Lung (tissue), 12 donors: ENCODE results near the gene ARHGEF17. TPM values are rescaled to one million over a fixed set of nuclear protein-coding genes. Genes with fewer than 3 reads are reported as not detected.

ENCODE experiments used
- ATAC-seq: fragments of 200-7000 bp; cut with Tn5 transposase; one replicate; pipeline ENCODE4 v1.9.1; 2020; ENCODE audit warnings: moderate number of reproducible peaks; ENCODE audit not compliant: insufficient read depth, low FRiP score
- DNase-seq, 3 donors: peaks; one replicate each; pipeline ENCODE4 v3.0.0-alpha.2; 2013 to 2017
- H3K27ac ChIP-seq, 2 donors: one replicate each; pipeline ENCODE4 v1.5.1; 2013; ENCODE audit warnings: mild to moderate bottlenecking in 2 of 2, moderate library complexity in 2 of 2, control low read depth in 1 of 2, inconsistent platforms in 1 of 2, low read depth in 1 of 2, low read length in 1 of 2
- H3K27me3 ChIP-seq, 3 donors: one replicate each; pipeline ENCODE4 v1.5.1; 2013; ENCODE audit warnings: low read length in 2 of 3; ENCODE audit not compliant: control insufficient read depth in 3 of 3, insufficient read depth in 3 of 3
- H3K36me3 ChIP-seq, 4 donors: one replicate each; pipeline ENCODE4 v1.5.1; 2013; ENCODE audit warnings: low read length in 4 of 4, mild to moderate bottlenecking in 1 of 4, moderate library complexity in 1 of 4; ENCODE audit not compliant: control insufficient read depth in 4 of 4, insufficient read depth in 4 of 4
- H3K4me1 ChIP-seq, 5 donors: one replicate each; pipeline ENCODE4 v1.5.1; 2013; ENCODE audit warnings: low read length in 5 of 5, mild to moderate bottlenecking in 2 of 5, moderate library complexity in 1 of 5; ENCODE audit not compliant: control insufficient read depth in 5 of 5, insufficient read depth in 5 of 5
- H3K4me3 ChIP-seq: one replicate; pipeline ENCODE4 v1.5.1; 2013; ENCODE audit warnings: mild to moderate bottlenecking, control low read depth, moderate library complexity
- H3K9ac ChIP-seq, 2 donors: one replicate each; pipeline ENCODE4 v1.5.1; 2013; ENCODE audit warnings: low read length in 2 of 2, control low read depth in 1 of 2; ENCODE audit not compliant: insufficient read depth in 1 of 2
- H3K9me3 ChIP-seq, 4 donors: one replicate each; pipeline ENCODE4 v1.5.1; 2013; ENCODE audit warnings: low read length in 3 of 4, mild to moderate bottlenecking in 1 of 4, moderate library complexity in 1 of 4; ENCODE audit not compliant: control insufficient read depth in 4 of 4, insufficient read depth in 3 of 4
- CTCF ChIP-seq: IDR thresholded peaks from 2 replicates; pipeline ENCODE4 v1.5.1; 2012; ENCODE audit warnings: mild to moderate bottlenecking; ENCODE audit errors: control extremely low read depth, extremely low read depth
- WGBS, 2 donors: extraction: QIAGEN DNeasy Blood & Tissue Kit; methylation state at CpG; one replicate each; pipeline ENCODE4 v1.1.7; 2013; 5-methylcytosine and 5-hydroxymethylcytosine counted together
- polyA plus RNA-seq, 2 donors: library from polyadenylated mRNA; stranded (reverse); fragments of 200-250 nt; gene quantifications; one replicate each; pipeline ENCODE4 v1.2.1, GENCODE V29; 2013
- total RNA-seq, 2 donors: library from RNA; depleted of rRNA in 1 of 2; stranded (reverse); fragments of >200 nt in 1 of 2; gene quantifications; one replicate each; pipeline ENCODE4 v1.2.1, GENCODE V29; 2014 to 2021
- donor health status: control.
- donor health status: control.
- donor health status: Bipolar disorder and iron deficiency.
- donor health status: healthy.
- donor health status: DM: yes; HTN: yes; CAD: no.

Gene ARHGEF17
- total and polyA plus RNA-seq, 4 donors, result 27.9 to 74.6 (median 53.5) TPM

GRCh38 chr11:73281796-73282660 lies 26.0 kb upstream of the ARHGEF17 start:
- no peak for TF ChIP-seq CTCF
- peak in 1 of 3 donors; percentile 4 for DNase-seq
- no peak overlapping the region for H3K9ac ChIP-seq
- H3K27me3 ChIP-seq, result no peaks in the 10 kb centered on the region
- H3K9me3 ChIP-seq, result no peaks in the 10 kb centered on the region
- no peak overlapping the region for H3K4me3 ChIP-seq
- ATAC-seq, result no peak
- peaks cover 0 to 2% (median 0%) of the 10 kb centered on the region in 5 donors for H3K4me1 ChIP-seq
- H3K27ac ChIP-seq, result no peak overlapping the region
- 90 to 97% methylated on average over 3 of the region's 3 CpGs for WGBS, 2 donors
- no peaks in the 10 kb centered on the region for H3K36me3 ChIP-seq

GRCh38 chr11:73283276-73284000 lies 24.6 kb upstream of the ARHGEF17 start:
- H3K27ac ChIP-seq, result no peak overlapping the region
- DNase-seq (peak in 1 of 3 donors; percentile 9), ATAC-seq (no peak)
- H3K4me1 ChIP-seq, result peaks cover 0 to 4% (median 0%) of the 10 kb centered on the region in 5 donors
- no peaks in the 10 kb centered on the region for H3K9me3 ChIP-seq
- 74 to 80% methylated on average over 10 of the region's 10 CpGs for WGBS, 2 donors
- no peaks in the 10 kb centered on the region for H3K27me3 ChIP-seq
- TF ChIP-seq CTCF, result no peak
- no peak overlapping the region for H3K9ac ChIP-seq
- H3K36me3 ChIP-seq, result no peaks in the 10 kb centered on the region
- H3K4me3 ChIP-seq, result no peak overlapping the region

- ATAC-seq, result no peak
- H3K36me3 ChIP-seq, result no peaks in the 10 kb centered on the region
- no peaks in the 10 kb centered on the region for H3K9me3 ChIP-seq
These were observed 24.0 kb upstream of the ARHGEF17 start for GRCh38 chr11:73284106-73284505.

More at GRCh38 chr11:73284106-73284505, 24.0 kb upstream of the ARHGEF17 start:
- Histone ChIP-seq H3K4me3 (no peak overlapping the region), H3K9ac (no peak overlapping the region), H3K4me1 (peaks cover 0 to 9% (median 0%) of the 10 kb centered on the region in 5 donors), H3K27me3 (no peaks in the 10 kb centered on the region), H3K27ac (no peak overlapping the region)
- 84 to 92% methylated on average over 3 of the region's 3 CpGs for WGBS, 2 donors
- DNase-seq, result peak in 1 of 3 donors; percentile 6
- no peak for TF ChIP-seq CTCF
